NB4 (cell line): ENCODE data around the gene LONRF2.

ENCODE experiments used
- DNase-seq: peaks from one replicate; pipeline ENCODE4 v3.0.0; 2010; ENCODE audit warnings: low read depth
- H3K4me3 ChIP-seq: one replicate; pipeline ENCODE4 v1.5.1; 2011; ENCODE audit warnings: mild to moderate bottlenecking, low read depth, low read length, moderate library complexity
- MYC ChIP-seq: IDR thresholded peaks from 2 replicates; pipeline ENCODE4 v1.6.1; 2011; ENCODE audit warnings: low read depth, low read length
- POLR2A ChIP-seq: IDR thresholded peaks from 2 replicates; pipeline ENCODE4 v1.6.1; 2011; ENCODE audit warnings: mild to moderate bottlenecking; ENCODE audit not compliant: insufficient read length; ENCODE audit errors: extremely low read depth
- TF ChIP-seq, protein P1 (sequence below): IDR thresholded peaks from one replicate; pipeline ENCODE4 v1.5.1; 2012; ENCODE audit warnings: low read depth, low read length
- TF ChIP-seq, protein P2 (sequence below): IDR thresholded peaks from 2 replicates; pipeline ENCODE4 v1.6.1; 2011; ENCODE audit warnings: low read depth, low read length

The LONRF2 gene

DNA sequence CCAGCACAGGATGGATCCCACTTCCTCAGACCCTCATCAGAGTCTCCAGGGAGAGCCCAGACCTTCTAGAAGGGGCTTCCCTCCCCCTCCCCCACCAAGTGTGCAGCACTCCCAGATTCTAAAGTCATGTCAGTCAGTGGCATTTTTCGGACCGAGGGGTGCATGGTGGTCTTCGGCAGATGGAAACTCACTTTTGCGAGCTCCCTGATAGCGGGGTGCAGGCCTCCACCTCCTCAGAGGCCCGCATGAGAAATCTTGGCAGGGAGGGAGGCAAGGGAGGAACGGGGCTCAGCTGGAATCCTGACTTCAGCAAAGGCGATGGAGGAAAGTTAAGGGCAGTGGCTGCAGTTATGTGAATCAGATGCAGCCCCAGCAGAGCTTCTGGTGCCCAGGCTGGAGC lies 58.2 kb downstream of the LONRF2 start:
- H3K4me3 ChIP-seq: no peak overlapping the region
- DNase-seq: no peak
- TF ChIP-seq MYC (no peak), POLR2A (no peak)
- TF ChIP-seq, protein P1, sequence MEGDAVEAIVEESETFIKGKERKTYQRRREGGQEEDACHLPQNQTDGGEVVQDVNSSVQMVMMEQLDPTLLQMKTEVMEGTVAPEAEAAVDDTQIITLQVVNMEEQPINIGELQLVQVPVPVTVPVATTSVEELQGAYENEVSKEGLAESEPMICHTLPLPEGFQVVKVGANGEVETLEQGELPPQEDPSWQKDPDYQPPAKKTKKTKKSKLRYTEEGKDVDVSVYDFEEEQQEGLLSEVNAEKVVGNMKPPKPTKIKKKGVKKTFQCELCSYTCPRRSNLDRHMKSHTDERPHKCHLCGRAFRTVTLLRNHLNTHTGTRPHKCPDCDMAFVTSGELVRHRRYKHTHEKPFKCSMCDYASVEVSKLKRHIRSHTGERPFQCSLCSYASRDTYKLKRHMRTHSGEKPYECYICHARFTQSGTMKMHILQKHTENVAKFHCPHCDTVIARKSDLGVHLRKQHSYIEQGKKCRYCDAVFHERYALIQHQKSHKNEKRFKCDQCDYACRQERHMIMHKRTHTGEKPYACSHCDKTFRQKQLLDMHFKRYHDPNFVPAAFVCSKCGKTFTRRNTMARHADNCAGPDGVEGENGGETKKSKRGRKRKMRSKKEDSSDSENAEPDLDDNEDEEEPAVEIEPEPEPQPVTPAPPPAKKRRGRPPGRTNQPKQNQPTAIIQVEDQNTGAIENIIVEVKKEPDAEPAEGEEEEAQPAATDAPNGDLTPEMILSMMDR: no peak
- TF ChIP-seq, protein P2, sequence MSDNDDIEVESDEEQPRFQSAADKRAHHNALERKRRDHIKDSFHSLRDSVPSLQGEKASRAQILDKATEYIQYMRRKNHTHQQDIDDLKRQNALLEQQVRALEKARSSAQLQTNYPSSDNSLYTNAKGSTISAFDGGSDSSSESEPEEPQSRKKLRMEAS: no peak

DNA sequence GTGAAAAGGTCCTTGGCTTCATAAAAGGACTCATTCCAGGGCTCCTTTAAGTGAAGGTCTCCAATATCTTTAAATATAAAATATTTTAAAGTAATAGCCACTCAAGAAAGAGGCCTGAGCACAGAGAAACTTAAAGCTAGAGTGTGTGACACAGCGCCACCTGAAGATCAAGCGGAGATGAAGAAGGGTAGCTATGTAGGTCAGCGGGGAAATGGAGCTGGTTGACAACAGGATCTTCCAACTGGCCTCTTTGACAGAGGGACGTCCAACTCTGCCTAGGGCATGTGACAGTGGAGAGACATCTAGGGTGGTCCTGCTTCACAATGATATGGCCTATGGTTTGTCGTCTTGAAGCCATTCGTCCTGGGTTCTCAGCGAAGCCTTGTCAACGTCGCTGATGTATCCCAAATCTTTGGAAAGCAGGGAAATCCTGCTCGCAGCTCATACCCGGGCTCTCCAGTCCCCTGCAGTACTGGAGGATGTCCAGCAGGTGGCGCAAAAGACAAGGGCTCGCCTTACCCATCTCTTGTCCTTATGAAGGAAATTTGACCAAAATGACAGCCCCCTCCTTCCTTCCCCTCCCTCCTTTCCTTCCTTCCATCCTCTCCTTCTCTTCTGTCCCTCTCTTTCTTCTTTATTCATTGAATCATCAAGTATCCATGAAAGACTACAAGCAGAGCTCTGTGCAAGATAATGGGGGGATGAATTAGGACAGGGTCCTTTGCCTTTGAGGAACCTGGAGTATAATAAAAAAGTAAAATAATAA lies 59.6 kb downstream of the LONRF2 start:
- peak; percentile 80 for DNase-seq
- TF ChIP-seq, protein P2: peak; percentile 24; the same call in 1 of the 2 replicates
- TF ChIP-seq MYC (peak; percentile 29; the same call in 1 of the 2 replicates), POLR2A (no peak)
- TF ChIP-seq, protein P1: peak; percentile 92
- H3K4me3 ChIP-seq: no peak overlapping the region

DNA sequence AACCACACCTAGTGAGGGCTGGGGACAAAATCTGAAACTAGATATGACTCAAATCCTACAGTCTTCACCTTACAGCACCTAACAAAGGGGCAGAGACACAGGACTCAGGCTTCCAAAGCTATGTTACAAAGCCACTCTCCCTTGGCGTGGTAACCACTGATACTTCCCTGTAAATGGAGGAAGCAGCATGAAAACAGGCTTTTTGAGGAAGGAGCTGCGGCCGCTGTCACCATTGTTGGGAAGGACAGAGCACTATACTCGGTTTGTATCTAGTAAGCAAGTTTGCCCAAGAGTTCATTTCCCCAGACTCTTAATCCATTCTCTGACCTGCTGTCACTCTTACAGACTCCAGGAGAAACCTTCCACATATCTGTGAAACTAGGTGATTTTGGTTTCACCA lies 60.3 kb downstream of the LONRF2 start:
- H3K4me3 ChIP-seq: no peak overlapping the region
- TF ChIP-seq, protein P2: no peak
- no peak for TF ChIP-seq MYC
- no peak for TF ChIP-seq POLR2A
- TF ChIP-seq, protein P1: no peak
- no peak for DNase-seq

DNA sequence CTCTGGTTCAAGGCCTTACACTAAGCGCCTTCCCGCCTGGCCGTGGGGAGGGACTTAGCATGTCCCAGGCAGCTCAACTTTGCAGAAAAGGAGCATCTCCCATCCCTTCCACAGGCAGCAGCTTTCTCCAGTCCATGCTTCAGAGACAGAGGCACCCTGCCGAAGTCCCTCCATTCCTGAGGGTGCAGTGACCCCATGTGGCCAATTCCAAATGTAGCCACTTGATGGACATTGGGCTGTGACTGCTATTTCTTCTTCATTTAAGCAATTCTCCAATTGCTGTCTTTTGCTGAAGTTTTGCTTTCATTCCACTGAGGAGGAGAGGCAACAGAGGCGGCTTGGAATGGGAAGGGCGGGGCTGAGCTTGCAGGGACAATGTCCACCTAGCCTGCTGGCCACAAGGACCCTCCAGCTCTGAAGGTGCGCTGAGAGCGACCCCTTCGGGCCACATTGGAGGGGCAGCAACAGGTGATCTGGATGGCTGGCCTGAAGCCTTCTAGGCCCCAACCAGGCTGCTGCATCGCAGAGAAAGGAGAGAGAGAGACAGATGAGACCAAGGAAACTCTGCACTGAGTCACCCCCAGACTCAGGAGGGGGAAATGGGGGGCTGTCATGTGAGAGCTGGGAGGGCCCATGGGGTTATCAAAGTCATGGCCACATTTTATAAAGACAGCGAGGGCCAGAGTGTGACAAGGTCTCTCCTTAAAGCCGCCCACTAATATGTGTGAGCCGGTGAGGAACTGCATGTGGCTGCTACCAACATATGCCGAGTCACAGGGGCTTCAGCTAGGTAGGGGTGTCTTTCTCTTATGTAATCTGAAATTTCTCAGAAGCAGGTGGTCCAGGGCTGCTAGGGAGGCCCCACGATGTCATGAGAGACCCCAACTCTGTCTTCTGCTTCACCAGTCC lies 61.3 kb downstream of the LONRF2 start:
- H3K4me3 ChIP-seq: no peak overlapping the region
- peak; percentile 76 for DNase-seq

DNA sequence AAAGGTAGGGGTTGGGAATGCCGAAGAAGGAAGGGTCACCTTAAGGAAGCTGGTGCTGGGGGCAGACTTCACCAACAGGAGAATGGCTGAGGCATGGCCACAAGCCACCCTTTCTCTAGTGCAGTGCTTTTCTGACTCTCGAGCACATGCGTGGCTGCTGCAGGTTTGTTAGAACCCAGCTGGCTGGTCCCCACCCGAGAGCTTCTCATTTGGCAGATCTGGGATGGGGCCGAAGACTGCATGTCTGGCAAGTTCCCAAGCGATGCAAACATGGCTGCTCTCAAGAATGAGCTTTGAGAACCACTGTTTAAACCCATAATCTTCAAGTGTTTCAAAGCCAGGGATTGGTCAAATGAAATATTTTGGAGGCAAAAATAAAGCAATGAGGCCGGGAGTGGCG lies 63.2 kb downstream of the LONRF2 start:
- no peak for DNase-seq
- no peak overlapping the region for H3K4me3 ChIP-seq
- TF ChIP-seq, protein P2: no peak
- TF ChIP-seq POLR2A: no peak
- TF ChIP-seq, protein P1: no peak
- no peak for TF ChIP-seq MYC

More for the DNA sequence above, 61.3 kb downstream of the LONRF2 start:
- no peak for TF ChIP-seq POLR2A
- TF ChIP-seq, protein P2: peak; percentile 67; the same call in 1 of the 2 replicates
- TF ChIP-seq, protein P1: peak; percentile 57
- no peak for TF ChIP-seq MYC
